ENCODE data around the gene ERG. TPM values are rescaled to one million over a fixed set of nuclear protein-coding genes. Genes with fewer than 3 reads are reported as not detected.

Gene ERG
- polyA plus RNA-seq, 3 donors, result 15.6 to 20.7 (median 19.5) TPM

- DNase-seq, result no peak
Observed at GRCh38 chr21:38399103-38399502, 99.2 kb downstream of the ERG start.

GRCh38 chr21:38396325-38396724, 102.0 kb downstream of the ERG start:
- no peak for DNase-seq

DNA sequence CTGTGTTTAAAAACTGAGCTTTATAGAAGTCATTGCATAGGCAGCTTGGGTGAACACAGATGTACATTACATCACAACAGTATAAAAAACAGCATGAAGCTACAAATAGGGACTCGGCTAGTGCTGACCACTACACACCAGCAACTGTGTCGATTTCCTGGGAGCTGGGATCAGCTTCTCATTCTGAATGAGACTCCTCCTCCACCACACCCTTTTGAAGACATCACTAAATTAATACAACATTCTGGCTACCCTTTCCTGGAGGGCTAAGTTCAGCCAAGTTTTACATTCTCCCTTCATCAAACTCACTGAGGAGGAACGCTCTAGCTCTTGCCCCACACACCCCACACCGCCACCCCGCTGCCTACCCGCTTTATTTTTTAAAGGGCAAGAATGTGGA, 102.7 kb downstream of the ERG start:
- DNase-seq, result no peak

GRCh38 chr21:38392661-38393060, 105.6 kb downstream of the ERG start:
- DNase-seq, result no peak

DNA sequence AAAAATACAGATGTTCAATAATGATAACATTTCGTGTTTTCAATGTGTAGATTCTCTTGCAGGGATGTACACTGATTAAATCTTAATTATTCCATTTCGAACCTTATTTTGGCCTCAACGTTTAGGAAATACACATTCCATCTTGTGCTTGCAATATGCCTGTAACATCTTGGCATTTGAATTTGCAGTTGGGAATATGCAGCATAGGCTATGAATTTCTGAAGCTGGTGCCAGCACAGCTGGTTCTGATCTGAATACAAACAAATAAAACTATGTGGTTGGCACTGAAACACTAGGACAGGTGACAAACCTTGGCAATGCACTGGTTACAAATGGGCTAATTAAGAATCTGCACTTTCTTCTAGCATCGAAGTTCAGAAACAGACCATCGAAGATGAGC, 108.4 kb downstream of the ERG start:
- DNase-seq, result no peak

DNA sequence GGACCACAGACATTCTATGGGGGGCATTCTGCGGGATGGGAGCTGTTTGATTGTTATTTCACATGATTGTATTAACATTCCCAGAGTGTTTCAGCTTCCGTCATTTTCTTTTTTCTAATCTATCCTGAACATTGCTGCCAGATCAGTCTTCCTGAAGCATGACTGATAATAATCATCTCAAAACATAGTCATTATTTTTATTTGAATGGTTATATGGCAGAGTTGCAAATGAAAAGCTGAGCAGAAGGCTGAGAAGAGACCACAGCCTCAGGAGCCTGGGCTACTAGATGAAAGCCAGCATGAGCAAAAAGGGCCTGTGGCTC, 109.0 kb downstream of the ERG start:
- DNase-seq, result no peak

DNA sequence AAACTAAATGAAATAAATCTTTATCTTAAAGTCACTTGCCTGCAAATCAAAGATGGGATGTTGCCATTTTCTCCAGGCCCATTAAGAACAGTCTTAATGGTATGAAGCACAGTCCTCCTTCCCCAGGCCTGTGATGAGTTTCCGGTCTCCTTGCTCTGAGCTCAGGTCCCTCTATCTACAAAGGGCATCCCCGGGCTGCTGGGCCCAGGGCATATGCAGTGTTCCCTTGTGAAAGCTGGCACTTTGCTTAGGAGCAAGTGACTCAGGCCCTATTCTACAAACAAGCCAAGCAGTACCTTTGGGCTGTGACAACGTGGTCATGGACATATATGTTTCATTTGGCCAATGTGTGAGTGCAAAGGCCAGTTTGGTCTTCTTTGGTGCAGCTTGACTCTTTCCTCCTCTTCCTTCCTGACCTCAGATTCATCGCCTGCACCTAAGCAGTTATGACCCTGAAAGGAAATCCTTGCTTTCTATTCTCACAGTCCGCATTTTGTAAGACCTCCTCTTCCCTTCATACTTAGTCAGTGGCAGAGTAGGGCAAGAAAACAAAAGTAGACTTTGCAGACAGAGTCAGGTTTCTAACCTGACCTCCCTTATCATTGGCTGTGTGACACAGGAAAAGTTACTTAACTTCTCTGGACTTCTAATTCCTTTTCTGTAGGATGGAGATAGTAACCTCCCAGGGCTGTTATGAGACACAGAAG, 109.5 kb downstream of the ERG start:
- no peak for DNase-seq

DNA sequence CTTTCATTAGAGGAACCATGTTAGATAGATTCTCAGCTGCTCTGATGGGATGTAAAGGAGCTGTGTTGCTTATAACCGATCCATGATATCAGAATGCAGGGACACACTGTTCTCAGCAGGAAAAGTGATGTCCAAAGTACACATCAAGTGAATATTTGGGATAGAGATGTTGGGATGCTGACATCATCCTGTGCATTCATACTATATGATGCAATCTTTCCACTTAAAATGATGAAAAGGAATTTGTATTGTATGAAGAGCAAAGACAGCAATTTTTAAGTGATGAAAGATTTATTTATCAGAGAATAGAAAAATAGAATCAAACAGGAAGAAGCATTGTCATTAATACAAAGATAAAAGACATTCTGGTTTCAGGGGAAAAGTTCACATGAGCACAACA, 110.1 kb downstream of the ERG start:
- no peak for DNase-seq

- no peak for DNase-seq
Observed at GRCh38 chr21:38386967-38387366, 111.3 kb downstream of the ERG start.

DNA sequence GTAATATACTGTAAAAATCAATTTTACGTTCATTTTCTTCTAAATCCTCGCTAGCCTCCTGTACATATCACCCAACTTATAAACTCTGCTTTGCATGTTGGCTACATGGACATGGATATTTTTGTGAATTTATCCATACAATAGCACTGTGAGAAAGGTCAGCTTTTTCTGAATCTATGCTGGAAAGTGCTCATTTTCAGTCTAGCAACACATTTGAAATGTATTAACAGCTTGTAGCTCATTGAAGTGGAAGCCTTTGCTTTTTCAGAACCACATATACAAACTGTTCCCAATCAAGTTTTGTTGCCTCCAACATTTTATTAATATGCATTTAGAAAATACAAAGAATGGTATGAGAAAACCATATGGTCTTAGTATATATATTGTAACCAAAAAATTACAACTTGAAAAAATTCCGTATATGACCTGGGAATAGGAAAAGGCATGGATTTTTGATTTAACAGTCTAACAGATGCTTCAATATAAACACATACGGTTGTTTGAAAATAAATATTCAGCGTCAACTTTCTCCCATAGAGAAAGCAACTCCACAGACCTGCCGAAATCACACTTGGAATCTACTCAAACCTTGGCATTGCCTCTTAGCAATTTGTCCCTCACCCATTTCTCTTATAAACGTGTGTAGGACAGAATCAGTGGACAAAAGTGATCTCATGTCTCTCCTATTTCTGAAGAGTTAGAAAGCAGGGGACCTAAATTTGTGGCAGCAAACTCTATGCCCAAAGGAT, 112.7 kb downstream of the ERG start:
- no peak for DNase-seq

DNA sequence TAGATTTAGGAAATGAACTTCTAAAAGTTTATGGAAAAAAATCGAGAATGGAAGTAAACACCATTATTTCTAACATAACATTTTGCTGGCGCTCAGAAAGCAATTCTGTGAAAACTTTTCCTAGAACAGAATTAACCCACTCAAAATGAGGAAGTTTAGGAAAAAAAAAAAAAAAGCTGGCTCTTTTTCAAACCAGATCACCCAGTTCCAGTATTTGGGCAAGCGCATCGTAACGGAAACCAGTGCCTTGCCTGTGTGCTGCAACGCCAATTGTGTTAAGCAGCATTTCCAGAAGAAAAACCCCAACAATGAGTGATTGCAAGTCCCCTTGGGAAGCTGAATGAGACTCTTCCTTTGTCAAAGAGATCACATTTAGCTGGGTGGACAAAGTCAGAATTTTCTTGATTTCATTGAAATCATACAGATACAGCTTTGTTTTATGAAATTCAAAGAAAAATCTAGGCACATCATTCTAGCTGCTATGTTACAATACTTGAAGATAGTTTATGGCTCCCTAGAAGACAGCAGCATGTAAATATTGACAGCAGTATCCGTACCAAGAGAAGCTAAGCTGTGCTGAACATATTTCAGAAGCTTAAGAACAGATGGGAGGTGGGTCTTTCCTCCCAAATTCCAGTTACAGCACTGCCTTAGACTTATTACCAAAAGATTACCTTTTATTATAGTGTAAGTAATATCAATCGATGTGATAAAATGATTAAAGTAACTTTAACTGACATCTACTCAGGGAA, 113.4 kb downstream of the ERG start:
- DNase-seq, result no peak

- DNase-seq, result no peak
Observed at GRCh38 chr21:38384238-38384560, 114.1 kb downstream of the ERG start.

DNA sequence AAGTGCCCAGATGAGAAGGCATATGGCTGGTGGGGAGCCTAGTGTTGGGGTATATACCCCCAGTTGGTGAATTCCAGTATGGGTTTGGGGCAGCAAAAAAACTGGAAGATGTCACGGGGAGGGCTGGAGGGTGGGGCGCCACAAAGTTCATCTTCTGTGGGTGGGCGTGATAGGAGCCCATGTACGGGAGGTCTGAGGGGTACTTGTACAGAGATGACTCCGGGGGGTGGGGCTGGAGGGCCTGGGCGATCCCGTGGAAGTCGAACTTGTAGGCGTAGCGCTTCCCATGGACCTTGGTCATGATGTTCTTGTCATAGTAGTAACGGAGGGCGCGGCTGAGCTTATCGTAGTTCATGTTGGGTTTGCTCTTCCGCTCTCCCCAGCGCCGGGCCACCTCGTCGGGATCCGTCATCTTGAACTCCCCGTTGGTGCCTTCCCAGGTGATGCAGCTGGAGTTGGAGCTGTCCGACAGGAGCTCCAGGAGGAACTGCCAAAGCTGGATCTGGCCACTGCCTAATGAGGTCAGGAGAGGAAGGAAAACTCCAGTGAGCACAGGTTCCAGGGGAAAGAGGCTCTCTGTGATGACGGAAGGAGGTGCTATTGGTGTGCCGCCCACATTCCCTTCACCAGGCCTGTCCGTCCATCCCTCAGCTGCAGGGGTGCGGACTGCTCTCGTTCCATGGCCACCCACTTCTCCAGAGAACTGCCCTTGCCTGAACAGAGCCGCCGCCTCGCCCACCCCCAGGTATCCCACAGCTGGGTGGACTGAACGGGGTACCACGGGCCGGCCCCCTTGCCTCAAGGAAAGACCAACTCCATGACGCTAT, 114.7 kb downstream of the ERG start:
- DNase-seq, result no peak

GRCh38 chr21:38380481-38381137, 117.7 kb downstream of the ERG start:
- no peak for DNase-seq

- no peak for DNase-seq
Observed at GRCh38 chr21:38379147-38379546, 119.1 kb downstream of the ERG start.

GRCh38 chr21:38377165-38378088, 120.8 kb downstream of the ERG start:
- DNase-seq, result no peak

DNA sequence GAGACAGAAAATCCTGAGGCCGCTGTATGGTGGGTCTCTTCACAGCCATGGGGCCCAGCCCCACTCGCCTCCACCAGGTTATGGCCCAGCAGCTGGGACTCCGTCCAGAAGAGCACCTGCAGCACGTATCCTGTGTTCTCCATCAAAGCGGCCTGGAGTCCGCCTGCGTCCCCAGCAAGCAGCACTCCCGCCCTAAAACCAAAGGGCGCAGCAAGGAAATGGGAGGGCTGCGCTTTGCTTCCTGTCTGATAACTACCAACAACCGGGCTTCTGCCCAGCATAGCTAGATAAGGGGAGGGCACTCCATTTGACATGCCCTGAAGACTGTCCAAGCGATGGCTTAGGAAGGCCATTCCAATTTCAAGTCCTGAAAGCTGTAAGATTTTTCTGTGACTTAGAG, 121.6 kb downstream of the ERG start:
- DNase-seq, result no peak

GRCh38 chr21:38376235-38376634, 122.0 kb downstream of the ERG start:
- no peak for DNase-seq

DNA sequence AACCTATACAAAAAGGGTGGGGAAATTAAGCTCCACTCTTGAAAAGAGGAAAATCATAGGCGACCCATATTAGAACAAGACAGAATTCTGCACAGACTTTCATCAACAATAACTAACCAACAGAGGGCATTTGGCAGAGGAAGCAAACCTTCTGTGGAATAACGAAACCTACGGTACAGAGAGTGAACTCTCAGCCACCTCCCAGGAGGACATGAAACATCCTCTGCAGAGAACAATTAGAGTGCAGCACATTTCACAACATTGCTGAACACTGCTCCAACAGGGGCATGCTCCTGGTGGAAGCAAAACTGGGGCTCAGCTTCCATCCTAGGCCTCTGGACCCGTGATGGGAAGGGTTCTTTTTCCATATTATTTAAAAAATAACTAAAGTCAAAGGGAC, 130.6 kb downstream of the ERG start:
- no peak for DNase-seq

DNA sequence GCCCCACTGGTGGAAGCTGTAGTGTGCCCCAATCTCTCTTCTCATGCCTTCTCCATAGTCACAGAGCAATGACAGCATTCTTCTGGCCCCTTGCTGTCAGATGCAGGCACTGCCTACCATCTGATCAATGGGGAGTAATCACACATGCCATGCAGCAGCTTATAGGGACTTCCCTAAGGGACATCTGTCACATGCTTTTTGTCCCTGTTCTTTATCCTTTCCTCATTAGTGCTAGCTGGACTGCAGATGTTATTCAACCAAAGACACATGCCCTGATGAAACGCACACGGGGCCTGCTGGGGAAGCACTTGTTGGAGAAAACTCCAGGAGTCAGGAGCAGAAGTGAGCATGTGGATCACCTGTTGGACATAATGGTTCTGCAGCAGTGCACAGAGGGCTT, 132.8 kb downstream of the ERG start:
- DNase-seq, result no peak

DNA sequence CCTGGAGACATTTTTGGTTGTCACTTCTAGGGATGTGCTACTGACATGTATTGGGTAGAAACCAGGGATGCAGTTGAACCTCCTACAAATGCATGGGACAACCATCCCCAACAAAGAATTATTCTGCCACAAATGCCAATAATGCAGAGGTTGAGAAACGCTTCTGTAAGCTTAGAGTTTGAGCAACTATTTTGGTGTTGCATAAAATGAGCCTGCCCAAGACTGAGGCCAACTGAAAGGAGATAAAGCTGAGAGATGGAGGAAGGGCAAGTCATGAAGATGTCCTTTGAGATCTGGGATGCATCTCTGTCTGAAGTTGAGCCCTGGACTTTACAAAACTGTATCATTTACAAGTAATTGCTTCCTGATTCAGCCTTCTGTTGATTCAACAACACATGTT, 134.6 kb downstream of the ERG start:
- no peak for DNase-seq

Data from renal pelvis (tissue), 4 donors.